Stimulated activated naive CD8-positive, alpha-beta T cell treated with anti-CD3 and anti-CD28 coated beads, Interleukin-15, amount 100 ng/mL, for 72 hours (primary cell): Measurements from ENCODE around the gene ZNF101.

Experiments used
- ATAC-seq: fragments of 150-1000 bp; cut with Tn5 transposase; 2 replicates; pipeline ENCODE4 v1.10.0; 2021; ENCODE audit warnings: mild to moderate bottlenecking, moderate library complexity
- DNase-seq, 2 donors: peaks; one replicate each; pipeline ENCODE4 v3.0.0; 2021 to 2022
- H3K27ac Mint-ChIP-seq, 2 donors: one replicate each; pipeline ENCODE4 v1.8.0; 2022; ENCODE audit warnings: mild to moderate bottlenecking in 2 of 2, mixed read lengths in 2 of 2, moderate library complexity in 2 of 2
- H3K27me3 Mint-ChIP-seq: one replicate; pipeline ENCODE4 v1.8.0; 2022; ENCODE audit warnings: mixed read lengths
- H3K4me1 Mint-ChIP-seq: one replicate; pipeline ENCODE4 v1.8.0; 2022; ENCODE audit warnings: mild to moderate bottlenecking, mixed read lengths
- H3K4me3 Mint-ChIP-seq, 2 donors: one replicate each; pipeline ENCODE4 v1.8.0; 2022; ENCODE audit warnings: mild to moderate bottlenecking in 2 of 2, mixed read lengths in 2 of 2, moderate library complexity in 1 of 2
- H3K9me3 Mint-ChIP-seq, 2 donors: one replicate each; pipeline ENCODE4 v1.8.0; 2022; ENCODE audit warnings: mixed read lengths in 2 of 2

Gene ZNF101

GRCh38 chr19:19711306-19711933 lies 42.8 kb downstream of the ZNF101 start:
- no peak for DNase-seq
- Mint-ChIP-seq H3K27me3 (no peaks in the 10 kb centered on the region), H3K9me3 (peaks cover 31 to 64% of the 10 kb centered on the region in 2 donors), H3K27ac (no peak overlapping the region), H3K4me3 (no peak overlapping the region), H3K4me1 (no peaks in the 10 kb centered on the region)
- ATAC-seq: no peak

- H3K9me3 Mint-ChIP-seq: peaks cover 36 to 66% of the 10 kb centered on the region in 2 donors
- no peak overlapping the region for H3K27ac Mint-ChIP-seq
- no peak overlapping the region for H3K4me3 Mint-ChIP-seq
- ATAC-seq: no peak
- no peaks in the 10 kb centered on the region for H3K27me3 Mint-ChIP-seq
- DNase-seq: no peak
- H3K4me1 Mint-ChIP-seq: no peaks in the 10 kb centered on the region
These were observed 43.5 kb downstream of the ZNF101 start for GRCh38 chr19:19711934-19712828.

- no peaks in the 10 kb centered on the region for H3K4me1 Mint-ChIP-seq
- H3K27me3 Mint-ChIP-seq: no peaks in the 10 kb centered on the region
- H3K27ac Mint-ChIP-seq: no peak overlapping the region
- no peak for DNase-seq
- peaks cover 52 to 87% of the 10 kb centered on the region in 2 donors for H3K9me3 Mint-ChIP-seq
- no peak overlapping the region for H3K4me3 Mint-ChIP-seq
- ATAC-seq: no peak
These were observed 51.2 kb downstream of the ZNF101 start for GRCh38 chr19:19719798-19720197.

- Mint-ChIP-seq H3K27me3 (no peaks in the 10 kb centered on the region), H3K4me3 (no peak overlapping the region), H3K4me1 (no peaks in the 10 kb centered on the region), H3K27ac (no peak overlapping the region), H3K9me3 (peaks cover 47 to 87% of the 10 kb centered on the region in 2 donors)
- ATAC-seq (no peak), DNase-seq (no peak)
These were observed 53.3 kb downstream of the ZNF101 start for GRCh38 chr19:19721896-19722295.

GRCh38 chr19:19732579-19733501 lies 64.2 kb downstream of the ZNF101 start, which contains the start of gene ZNF14:
Gene ZNF14, minus strand, starts transcription at chr19:19733112. Its CDS starts 154 bp downstream, at chr19:19732958.
- ATAC-seq (peak; percentile 100), DNase-seq (peak; percentile 87 to 95)
- Mint-ChIP-seq H3K9me3 (peaks cover 9 to 10% of the 10 kb centered on the region in 2 donors), H3K27me3 (no peaks in the 10 kb centered on the region), H3K27ac (peak within 1 kb of the TSS; percentile 98 to 99), H3K4me1 (peaks cover 35% of the 10 kb centered on the region), H3K4me3 (peak within 1 kb of the TSS; percentile 100)
